ENCODE results near the gene KCNT2.

- TF ChIP-seq, protein P1, sequence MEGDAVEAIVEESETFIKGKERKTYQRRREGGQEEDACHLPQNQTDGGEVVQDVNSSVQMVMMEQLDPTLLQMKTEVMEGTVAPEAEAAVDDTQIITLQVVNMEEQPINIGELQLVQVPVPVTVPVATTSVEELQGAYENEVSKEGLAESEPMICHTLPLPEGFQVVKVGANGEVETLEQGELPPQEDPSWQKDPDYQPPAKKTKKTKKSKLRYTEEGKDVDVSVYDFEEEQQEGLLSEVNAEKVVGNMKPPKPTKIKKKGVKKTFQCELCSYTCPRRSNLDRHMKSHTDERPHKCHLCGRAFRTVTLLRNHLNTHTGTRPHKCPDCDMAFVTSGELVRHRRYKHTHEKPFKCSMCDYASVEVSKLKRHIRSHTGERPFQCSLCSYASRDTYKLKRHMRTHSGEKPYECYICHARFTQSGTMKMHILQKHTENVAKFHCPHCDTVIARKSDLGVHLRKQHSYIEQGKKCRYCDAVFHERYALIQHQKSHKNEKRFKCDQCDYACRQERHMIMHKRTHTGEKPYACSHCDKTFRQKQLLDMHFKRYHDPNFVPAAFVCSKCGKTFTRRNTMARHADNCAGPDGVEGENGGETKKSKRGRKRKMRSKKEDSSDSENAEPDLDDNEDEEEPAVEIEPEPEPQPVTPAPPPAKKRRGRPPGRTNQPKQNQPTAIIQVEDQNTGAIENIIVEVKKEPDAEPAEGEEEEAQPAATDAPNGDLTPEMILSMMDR (IDR thresholded peaks at IDR 0.05; ENCODE audit: poor library complexity): no peak
- TF ChIP-seq EZH2 (IDR thresholded peaks at IDR 0.05; ENCODE audit: borderline replicate concordance): no peak
- TF ChIP-seq EZH2phosphoT487 (IDR thresholded peaks at IDR 0.05; ENCODE audit: low read depth, severe bottlenecking, unreplicated experiment): no peak
Observed at GRCh38 chr1:196295766-196296165, 312.5 kb downstream of the KCNT2 start.
